Upper lobe of left lung (tissue), 6 donors: ENCODE data around the gene FAF2. TPM values are rescaled to one million over a fixed set of nuclear protein-coding genes. Genes with fewer than 3 reads are reported as not detected.
A peak's percentile ranks its signal among the peaks of the same experiment; 100 is the strongest.

Experiments
- ATAC-seq, 2 donors: fragments of 200-7000 bp; cut with Tn5 transposase; one replicate each; pipeline ENCODE4 v1.9.1; 2022; ENCODE audit warnings: mild to moderate bottlenecking in 2 of 2, moderate library complexity in 2 of 2; ENCODE audit not compliant: low FRiP score in 2 of 2
- DNase-seq, 2 donors: peaks; one replicate each; pipeline ENCODE4 v3.0.0-alpha.2; 2019 to 2020
- H3K27ac ChIP-seq, 4 donors: fragments of 200-600 bp; sonication (generic); one replicate each; pipeline ENCODE4 v1.5.1; 2016 to 2019
- H3K27me3 ChIP-seq, 4 donors: fragments of 200-600 bp; sonication (generic); one replicate each; pipeline ENCODE4 v1.5.1; 2017 to 2019
- H3K36me3 ChIP-seq, 4 donors: fragments of 200-600 bp; sonication (generic); one replicate each; pipeline ENCODE4 v1.5.1; 2016 to 2019
- H3K4me1 ChIP-seq, 4 donors: fragments of 200-600 bp; sonication (generic); one replicate each; pipeline ENCODE4 v1.5.1; 2018 to 2019
- H3K4me3 ChIP-seq, 4 donors: fragments of 200-600 bp; sonication (generic); one replicate each; pipeline ENCODE4 v1.5.1; 2017 to 2019; ENCODE audit warnings: mild to moderate bottlenecking in 2 of 4, moderate library complexity in 1 of 4
- H3K9me3 ChIP-seq, 4 donors: fragments of 200-600 bp; sonication (generic); one replicate each; pipeline ENCODE4 v1.5.1; 2018 to 2019
- CTCF ChIP-seq, 6 experiments: fragments of 450-650 bp in 4 of 6; fragments of 200-600 bp in 2 of 6; sonication (generic) in 2 of 6; IDR thresholded peaks; one replicate each; pipeline ENCODE4 v1.5.1; 2016 to 2019; ENCODE audit warnings: antibody characterized with exemption in 6 of 6
- EP300 ChIP-seq, 4 donors: sonication (generic); formaldehyde crosslinking; IDR thresholded peaks; one replicate each; pipeline ENCODE4 v1.5.1; 2017; ENCODE audit warnings: antibody characterized with exemption in 4 of 4, control low read depth in 2 of 4
- POLR2A ChIP-seq, 4 donors: fragments of 450-650 bp; IDR thresholded peaks; one replicate each; pipeline ENCODE4 v1.5.1; 2016 to 2017; ENCODE audit warnings: antibody characterized with exemption in 4 of 4, mild to moderate bottlenecking in 2 of 4
- POLR2AphosphoS5 ChIP-seq, 2 donors: sonication (generic); formaldehyde crosslinking; IDR thresholded peaks; one replicate each; pipeline ENCODE4 v1.5.1; 2017; ENCODE audit warnings: antibody characterized with exemption in 2 of 2
- WGBS, 2 donors: methylation state at CpG; one replicate each; pipeline ENCODE4 v1.1.5; 2017 to 2018; 5-methylcytosine and 5-hydroxymethylcytosine counted together
- total RNA-seq, 6 donors: library from RNA; depleted of rRNA in 4 of 6; stranded (reverse); fragments of >200 nt in 4 of 6; gene quantifications; one replicate each; pipeline versions ENCODE4 v1.1.0 to v1.2.1, GENCODE V29; 2016 to 2021
- donor health status: DM: no; HTN: no; CAD: no; lungs with moderate emphysema.
- donor health status: DM: no; HTN: yes; CAD: no; lungs with severe emphysema.

The FAF2 gene
- total RNA-seq, 6 donors from 2014 or later = 11.5 to 33.0 (median 30.0) TPM

- no peaks in the 10 kb centered on the region for H3K9me3 ChIP-seq
- no peak for DNase-seq
- WGBS, 2 donors = 60 to 68% methylated on average over 7 of the region's 7 CpGs
- no peak overlapping the region for H3K4me3 ChIP-seq
- H3K36me3 ChIP-seq = no peaks in the 10 kb centered on the region
- ATAC-seq = no peak
- TF ChIP-seq POLR2AphosphoS5 (IDR thresholded peaks at IDR 0.05) (no peak), EP300 (IDR thresholded peaks at IDR 0.05) (no peak), POLR2A (IDR thresholded peaks at IDR 0.05) (no peak), CTCF (IDR thresholded peaks at IDR 0.05) (no peak)
- H3K27ac ChIP-seq = no peak overlapping the region
- no peaks in the 10 kb centered on the region for H3K27me3 ChIP-seq
- H3K4me1 ChIP-seq = no peaks in the 10 kb centered on the region
These were observed 69.0 kb downstream of the FAF2 start for GRCh38 chr5:176517053-176517661.

GRCh38 chr5:176519810-176520720, 71.9 kb downstream of the FAF2 start:
- H3K4me3 ChIP-seq = no peak overlapping the region
- no peaks in the 10 kb centered on the region for H3K36me3 ChIP-seq
- H3K4me1 ChIP-seq = no peaks in the 10 kb centered on the region
- no peak overlapping the region for H3K27ac ChIP-seq
- ATAC-seq (no peak), DNase-seq (no peak)
- no peaks in the 10 kb centered on the region for H3K9me3 ChIP-seq
- 70 to 82% methylated on average over 15 to 16 of the region's 16 CpGs for WGBS, 2 donors
- no peaks in the 10 kb centered on the region for H3K27me3 ChIP-seq
- TF ChIP-seq POLR2A (IDR thresholded peaks at IDR 0.05) (no peak), POLR2AphosphoS5 (IDR thresholded peaks at IDR 0.05) (no peak), CTCF (IDR thresholded peaks at IDR 0.05) (no peak), EP300 (IDR thresholded peaks at IDR 0.05) (no peak)

GRCh38 chr5:176521286-176521685, 73.1 kb downstream of the FAF2 start:
- no peaks in the 10 kb centered on the region for H3K4me1 ChIP-seq
- no peak for TF ChIP-seq POLR2AphosphoS5 (IDR thresholded peaks at IDR 0.05)
- no peak for TF ChIP-seq EP300 (IDR thresholded peaks at IDR 0.05)
- TF ChIP-seq CTCF (IDR thresholded peaks at IDR 0.05) = no peak
- no peak for TF ChIP-seq POLR2A (IDR thresholded peaks at IDR 0.05)
- H3K27ac ChIP-seq = no peak overlapping the region
- no peak for DNase-seq
- peak in 1 of 2 donors; percentile 21 for ATAC-seq
- H3K4me3 ChIP-seq = no peak overlapping the region
- H3K9me3 ChIP-seq = no peaks in the 10 kb centered on the region
- H3K27me3 ChIP-seq = no peaks in the 10 kb centered on the region
- no peaks in the 10 kb centered on the region for H3K36me3 ChIP-seq
- WGBS, 2 donors = 83 to 86% methylated on average over 6 to 7 of the region's 7 CpGs

GRCh38 chr5:176521699-176522263, 73.6 kb downstream of the FAF2 start:
- ATAC-seq (no peak), DNase-seq (no peak)
- Histone ChIP-seq H3K27me3 (no peaks in the 10 kb centered on the region), H3K36me3 (no peaks in the 10 kb centered on the region), H3K27ac (no peak overlapping the region), H3K4me3 (no peak overlapping the region), H3K9me3 (no peaks in the 10 kb centered on the region), H3K4me1 (no peaks in the 10 kb centered on the region)
- no peak for TF ChIP-seq EP300 (IDR thresholded peaks at IDR 0.05)
- TF ChIP-seq POLR2A (IDR thresholded peaks at IDR 0.05) = no peak
- TF ChIP-seq POLR2AphosphoS5 (IDR thresholded peaks at IDR 0.05) = no peak
- no peak for TF ChIP-seq CTCF (IDR thresholded peaks at IDR 0.05)
- WGBS, 2 donors = 72 to 75% methylated on average over 10 of the region's 10 CpGs
